SU-DHL-6 (cell line): ENCODE results near the gene OR2H1.
"Not testable (repeated sequence)": the region's sequence is repeated elsewhere in the genome, so short reads cannot be mapped to it uniquely, and the experiment has no call there.

ENCODE experiments used
- H2AFZ ChIP-seq: fragments of 200-600 bp; sonication (generic); 2 replicates; pipeline ENCODE4 v1.6.1; 2014; ENCODE audit warnings: low read depth, mild to moderate bottlenecking, moderate library complexity, mixed read lengths, antibody characterized with exemption, low read length; ENCODE audit not compliant: severe bottlenecking
- H3F3A ChIP-seq: fragments of 200-600 bp; shearing (Covaris generic); 2 replicates; pipeline ENCODE4 v1.6.0; 2016; ENCODE audit warnings: antibody characterized with exemption, mild to moderate bottlenecking; ENCODE audit not compliant: insufficient read depth
- H3K27ac ChIP-seq: fragments of 200-600 bp; sonication (generic); 2 replicates; pipeline ENCODE4 v1.5.1; 2016; ENCODE audit warnings: low read depth, mild to moderate bottlenecking, low read length, moderate library complexity, mixed read lengths
- H3K27me3 ChIP-seq: fragments of 200-600 bp; sonication (generic), shearing (Covaris generic); 2 replicates; pipeline ENCODE4 v1.6.0; 2014; ENCODE audit warnings: mild to moderate bottlenecking, low read length
- H3K36me3 ChIP-seq: fragments of 200-600 bp; sonication (generic); 2 replicates; pipeline ENCODE4 v1.6.1; 2014; ENCODE audit warnings: mild to moderate bottlenecking, low read length, mixed read lengths
- H3K4me2 ChIP-seq: fragments of 300-600, 200-600 bp; shearing (Covaris generic), sonication (generic); 2 replicates; pipeline ENCODE4 v1.6.0; 2014; ENCODE audit warnings: low read length, low read depth, mild to moderate bottlenecking; ENCODE audit not compliant: poor library complexity, severe bottlenecking
- H3K4me3 ChIP-seq: fragments of 200-600 bp; sonication (generic); 2 replicates; pipeline ENCODE4 v1.5.1; 2014; ENCODE audit warnings: antibody characterized with exemption, low read length, mild to moderate bottlenecking, mixed read lengths; ENCODE audit not compliant: insufficient read depth, poor library complexity, severe bottlenecking
- H3K79me2 ChIP-seq: fragments of 200-600 bp; sonication (generic); 2 replicates; pipeline ENCODE4 v1.6.1; 2014; ENCODE audit warnings: mild to moderate bottlenecking, low read length, moderate library complexity; ENCODE audit not compliant: insufficient read depth
- H3K9ac ChIP-seq: fragments of 200-600 bp; sonication (generic); 2 replicates; pipeline ENCODE4 v1.7.0; 2014; ENCODE audit warnings: mild to moderate bottlenecking, low read length
- H3K9me2 ChIP-seq: fragments of 200-600 bp; sonication (generic); replicated peaks from 2 replicates; pipeline ENCODE4 v1.6.1; 2014; ENCODE audit warnings: low read length; ENCODE audit not compliant: insufficient read depth
- H3K9me3 ChIP-seq: fragments of 200-600 bp; sonication (generic); 2 replicates; pipeline ENCODE4 v1.6.1; 2014; ENCODE audit warnings: low read length, mixed read lengths; ENCODE audit not compliant: insufficient read depth
- H4K20me1 ChIP-seq: fragments of 200-600 bp; sonication (generic); 2 replicates; pipeline ENCODE4 v1.6.1; 2014; ENCODE audit warnings: low read depth, mild to moderate bottlenecking, antibody characterized with exemption, low read length, moderate library complexity, mixed read lengths
- EZH2phosphoT487 ChIP-seq: fragments of 200-600 bp; sonication (generic), shearing (Covaris generic); conservative IDR thresholded peaks from 2 replicates; pipeline ENCODE4 v1.6.1; 2018; ENCODE audit warnings: mild to moderate bottlenecking, antibody characterized with exemption, low read length, moderate library complexity, mixed read lengths
- TF ChIP-seq, protein P1 (sequence below): fragments of 200-600 bp; sonication (generic); IDR thresholded peaks from one replicate; pipeline ENCODE4 v1.5.1; 2017; ENCODE audit warnings: antibody characterized with exemption, mild to moderate bottlenecking, low read length, moderate library complexity; ENCODE audit not compliant: insufficient read depth, poor library complexity, severe bottlenecking

The OR2H1 gene

DNA sequence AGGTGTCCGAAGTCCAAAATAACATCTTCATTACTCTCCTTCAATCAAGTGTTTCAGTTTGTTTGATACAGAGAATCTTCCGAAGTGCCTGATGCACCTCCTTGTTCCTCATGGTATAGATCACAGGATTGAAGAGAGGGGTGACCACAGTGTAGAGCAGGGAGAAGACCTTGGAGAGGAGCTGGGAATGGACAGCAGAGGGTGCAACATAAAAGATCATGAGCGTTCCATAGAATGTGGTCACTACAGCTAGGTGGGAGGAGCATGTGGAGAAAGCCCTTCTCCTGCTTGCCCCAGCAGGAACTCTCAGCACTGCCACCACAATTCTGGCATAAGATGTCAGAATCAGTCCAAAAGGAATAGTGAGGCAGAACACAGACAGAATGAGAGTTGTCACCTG, 30.3 kb upstream of the OR2H1 start:
- Histone ChIP-seq H3K36me3 (no peaks in the 10 kb centered on the region), H4K20me1 (no peaks in the 10 kb centered on the region; the same call in 1 of the 2 replicates), H3K27me3 (0 out of 2 replicates have a peak, but pooled peaks cover 3% of the 10 kb centered on the region), H3F3A (no peaks in the 10 kb centered on the region), H2AFZ (no peak overlapping the region), H3K9ac (no peak overlapping the region), H3K79me2 (no peaks in the 10 kb centered on the region), H3K9me2 (no peaks in the 10 kb centered on the region), H3K27ac (no peak overlapping the region), H3K9me3 (no peaks in the 10 kb centered on the region), H3K4me2 (no peak overlapping the region), H3K4me3 (no peak overlapping the region)
- TF ChIP-seq, protein P1, sequence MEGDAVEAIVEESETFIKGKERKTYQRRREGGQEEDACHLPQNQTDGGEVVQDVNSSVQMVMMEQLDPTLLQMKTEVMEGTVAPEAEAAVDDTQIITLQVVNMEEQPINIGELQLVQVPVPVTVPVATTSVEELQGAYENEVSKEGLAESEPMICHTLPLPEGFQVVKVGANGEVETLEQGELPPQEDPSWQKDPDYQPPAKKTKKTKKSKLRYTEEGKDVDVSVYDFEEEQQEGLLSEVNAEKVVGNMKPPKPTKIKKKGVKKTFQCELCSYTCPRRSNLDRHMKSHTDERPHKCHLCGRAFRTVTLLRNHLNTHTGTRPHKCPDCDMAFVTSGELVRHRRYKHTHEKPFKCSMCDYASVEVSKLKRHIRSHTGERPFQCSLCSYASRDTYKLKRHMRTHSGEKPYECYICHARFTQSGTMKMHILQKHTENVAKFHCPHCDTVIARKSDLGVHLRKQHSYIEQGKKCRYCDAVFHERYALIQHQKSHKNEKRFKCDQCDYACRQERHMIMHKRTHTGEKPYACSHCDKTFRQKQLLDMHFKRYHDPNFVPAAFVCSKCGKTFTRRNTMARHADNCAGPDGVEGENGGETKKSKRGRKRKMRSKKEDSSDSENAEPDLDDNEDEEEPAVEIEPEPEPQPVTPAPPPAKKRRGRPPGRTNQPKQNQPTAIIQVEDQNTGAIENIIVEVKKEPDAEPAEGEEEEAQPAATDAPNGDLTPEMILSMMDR = no peak

DNA sequence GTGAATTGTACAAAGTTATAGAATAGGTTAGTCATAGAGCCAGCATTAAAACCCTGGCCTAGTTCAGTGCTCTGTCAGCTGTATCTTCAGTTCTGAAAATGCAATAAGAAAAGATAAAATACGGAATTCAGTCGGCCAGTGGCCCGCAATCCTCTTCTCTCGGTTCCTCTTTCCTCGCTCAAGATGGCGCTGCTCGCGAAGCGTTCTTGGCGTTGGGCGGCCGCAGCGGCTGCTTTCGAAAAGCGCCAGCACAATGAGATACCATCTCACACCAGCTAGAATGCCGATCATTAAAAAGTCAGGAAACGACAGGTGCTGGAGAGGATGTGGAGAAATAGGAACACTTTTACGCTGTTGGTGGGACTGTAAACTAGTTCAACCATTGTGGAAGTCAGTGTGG, 20.2 kb upstream of the OR2H1 start:
- H2AFZ ChIP-seq, H3K79me2 ChIP-seq, H3K9me2 ChIP-seq, H3K9ac ChIP-seq, H3K9me3 ChIP-seq, H3K36me3 ChIP-seq, H3F3A ChIP-seq, H3K27ac ChIP-seq, H4K20me1 ChIP-seq, H3K27me3 ChIP-seq, H3K4me2 ChIP-seq, H3K4me3 ChIP-seq: not testable (repeated sequence)

DNA sequence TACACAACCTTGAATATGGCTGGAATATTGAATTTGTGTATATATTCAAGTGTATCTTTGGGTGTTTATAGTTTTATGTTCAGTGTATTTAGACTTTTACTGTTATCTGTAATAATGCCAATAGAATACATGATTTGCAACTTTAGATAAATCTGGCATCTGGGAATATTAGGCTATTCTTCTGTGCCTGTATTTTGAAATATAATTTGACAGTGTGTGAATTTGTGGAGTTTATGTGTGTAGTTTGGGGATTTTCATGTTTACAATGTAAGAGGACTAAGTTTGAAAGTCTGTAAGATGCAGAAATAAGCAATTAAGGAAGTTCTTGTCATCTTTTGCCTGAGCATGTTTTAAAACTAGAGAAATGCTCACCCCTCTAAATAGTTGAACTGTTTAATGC, 17.9 kb upstream of the OR2H1 start, which contains the start of gene OR10C1:
OR10C1 (plus strand) TSS at position 301 of the 400 bp plus-strand sequence. CDS start 710 bp downstream, outside the sequence.
- H3K27me3 ChIP-seq = no peaks in the 10 kb centered on the region
- no peaks in the 10 kb centered on the region for H3K36me3 ChIP-seq
- H3F3A ChIP-seq = no peaks in the 10 kb centered on the region
- H3K4me3 ChIP-seq = no peak within 1 kb of the TSS
- H3K27ac ChIP-seq = no peak within 1 kb of the TSS
- TF ChIP-seq, protein P1 = no peak
- TF ChIP-seq EZH2phosphoT487 = no peak
- no peaks in the 10 kb centered on the region for H3K9me3 ChIP-seq
- no peaks in the 10 kb centered on the region for H3K79me2 ChIP-seq
- H3K9ac ChIP-seq = no peak within 1 kb of the TSS
- no peak within 1 kb of the TSS for H2AFZ ChIP-seq
- no peak within 1 kb of the TSS for H3K4me2 ChIP-seq
- no peaks in the 10 kb centered on the region for H4K20me1 ChIP-seq
- H3K9me2 ChIP-seq = no peaks in the 10 kb centered on the region

DNA sequence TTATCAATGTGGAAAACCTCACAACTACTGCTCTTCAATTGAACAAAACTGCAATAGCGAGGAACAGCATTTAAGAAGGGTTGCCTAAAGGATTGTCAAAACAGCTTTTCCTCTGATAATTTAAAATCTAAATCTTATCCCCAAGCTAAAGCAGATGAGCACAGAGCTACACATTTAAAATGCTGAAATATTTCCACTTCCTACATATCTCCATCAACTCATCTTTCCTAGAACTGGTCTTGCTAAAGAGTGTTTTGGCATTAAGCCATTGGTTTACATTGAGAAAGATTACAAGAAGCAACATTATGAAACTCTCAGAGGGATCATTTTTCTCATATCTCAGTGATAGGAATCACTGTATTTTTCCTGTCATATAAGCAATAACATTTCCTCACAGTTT, 14.2 kb upstream of the OR2H1 start:
- no peak overlapping the region for H2AFZ ChIP-seq
- no peak overlapping the region for H3K27ac ChIP-seq
- no peaks in the 10 kb centered on the region for H3F3A ChIP-seq
- no peaks in the 10 kb centered on the region for H3K79me2 ChIP-seq
- no peaks in the 10 kb centered on the region for H3K27me3 ChIP-seq
- TF ChIP-seq, protein P1 = no peak
- no peak for TF ChIP-seq EZH2phosphoT487
- H3K4me2 ChIP-seq = no peak overlapping the region
- no peak overlapping the region for H3K4me3 ChIP-seq
- no peaks in the 10 kb centered on the region for H4K20me1 ChIP-seq
- H3K9ac ChIP-seq = no peak overlapping the region
- H3K36me3 ChIP-seq = no peaks in the 10 kb centered on the region
- no peaks in the 10 kb centered on the region for H3K9me2 ChIP-seq
- H3K9me3 ChIP-seq = no peaks in the 10 kb centered on the region

DNA sequence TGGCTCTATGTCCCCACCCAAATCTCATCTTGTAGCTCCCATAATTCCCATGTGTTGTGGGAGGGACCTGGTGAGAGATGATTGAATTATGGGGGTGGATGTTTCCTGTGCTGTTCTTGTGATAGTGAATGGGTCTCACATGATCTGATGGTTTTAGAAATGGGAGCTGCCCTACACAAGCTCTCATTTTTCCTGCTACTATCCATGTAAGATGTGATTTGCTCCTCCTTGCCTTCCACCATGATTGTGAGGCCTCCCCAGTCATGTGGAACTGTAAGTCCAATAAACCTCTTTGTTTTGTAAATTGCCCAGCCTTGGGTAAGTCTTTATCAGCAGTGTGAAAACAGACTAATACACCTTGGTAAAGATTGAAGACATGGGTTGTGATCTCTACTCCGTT, 12.9 kb upstream of the OR2H1 start:
- not testable (repeated sequence) for H2AFZ ChIP-seq, H4K20me1 ChIP-seq, H3K79me2 ChIP-seq, H3K9me2 ChIP-seq, H3K27me3 ChIP-seq, H3K9me3 ChIP-seq, H3K36me3 ChIP-seq, H3F3A ChIP-seq, H3K9ac ChIP-seq, H3K4me3 ChIP-seq, H3K4me2 ChIP-seq, H3K27ac ChIP-seq
